ENCODE measurements around the gene AGAP1.

DNA sequence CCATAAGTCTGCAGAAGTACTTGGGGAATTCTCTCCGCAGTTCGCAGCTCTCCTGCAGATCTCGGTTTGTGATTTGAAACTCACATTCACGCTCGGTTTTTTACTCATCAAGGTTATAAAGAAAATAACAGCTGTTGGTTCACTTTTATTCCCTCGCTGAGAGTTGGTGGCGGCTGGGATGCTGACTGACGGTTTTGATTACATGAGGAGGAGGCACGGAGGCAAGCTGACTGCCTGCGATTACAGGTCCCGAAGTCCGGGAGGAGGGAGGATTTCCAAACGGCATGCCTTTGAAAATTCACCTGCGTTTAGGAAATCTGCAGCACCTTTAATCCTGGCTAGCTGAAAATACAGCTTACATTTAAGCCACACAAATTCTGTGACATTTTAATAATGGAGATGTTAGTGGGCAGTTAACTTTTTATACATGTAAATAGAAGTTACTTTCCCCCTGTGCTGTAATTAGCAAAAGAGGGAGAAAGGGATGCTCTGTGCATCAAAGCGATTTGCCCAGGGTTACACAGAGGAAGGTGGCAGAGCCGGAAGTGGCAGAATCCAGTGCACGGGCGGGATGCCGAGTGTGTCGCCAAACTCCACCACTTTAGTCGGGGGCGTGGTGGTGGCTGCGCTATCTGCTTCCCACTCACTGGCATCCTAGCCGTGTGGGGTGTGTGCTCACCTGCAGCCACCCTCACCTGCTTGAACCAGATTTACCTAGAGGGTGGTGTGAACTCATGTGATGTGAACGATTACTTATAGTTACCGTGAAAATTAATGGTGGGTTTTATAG is 14.7 kb downstream of the AGAP1 start:
- TF ChIP-seq, protein P1, sequence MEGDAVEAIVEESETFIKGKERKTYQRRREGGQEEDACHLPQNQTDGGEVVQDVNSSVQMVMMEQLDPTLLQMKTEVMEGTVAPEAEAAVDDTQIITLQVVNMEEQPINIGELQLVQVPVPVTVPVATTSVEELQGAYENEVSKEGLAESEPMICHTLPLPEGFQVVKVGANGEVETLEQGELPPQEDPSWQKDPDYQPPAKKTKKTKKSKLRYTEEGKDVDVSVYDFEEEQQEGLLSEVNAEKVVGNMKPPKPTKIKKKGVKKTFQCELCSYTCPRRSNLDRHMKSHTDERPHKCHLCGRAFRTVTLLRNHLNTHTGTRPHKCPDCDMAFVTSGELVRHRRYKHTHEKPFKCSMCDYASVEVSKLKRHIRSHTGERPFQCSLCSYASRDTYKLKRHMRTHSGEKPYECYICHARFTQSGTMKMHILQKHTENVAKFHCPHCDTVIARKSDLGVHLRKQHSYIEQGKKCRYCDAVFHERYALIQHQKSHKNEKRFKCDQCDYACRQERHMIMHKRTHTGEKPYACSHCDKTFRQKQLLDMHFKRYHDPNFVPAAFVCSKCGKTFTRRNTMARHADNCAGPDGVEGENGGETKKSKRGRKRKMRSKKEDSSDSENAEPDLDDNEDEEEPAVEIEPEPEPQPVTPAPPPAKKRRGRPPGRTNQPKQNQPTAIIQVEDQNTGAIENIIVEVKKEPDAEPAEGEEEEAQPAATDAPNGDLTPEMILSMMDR (IDR thresholded peaks at IDR 0.05; ENCODE audit: low read depth, low read length, poor library complexity, severe bottlenecking) = no peak
- no peak for TF ChIP-seq EZH2phosphoT487 (IDR thresholded peaks at IDR 0.05; ENCODE audit: borderline replicate concordance, low read length)

Measured in DOHH2 (cell line).